Muscle layer of colon (tissue), 2 donors: ENCODE results near the gene ABLIM2.

Experiments
- H3K27ac ChIP-seq: one replicate; pipeline ENCODE4 v1.7.0; 2013; ENCODE audit warnings: low read depth, mild to moderate bottlenecking, low read length, moderate library complexity
- H3K27me3 ChIP-seq, 2 donors: one replicate each; pipeline ENCODE4 v1.7.0; 2013; ENCODE audit warnings: low read length in 2 of 2, mild to moderate bottlenecking in 2 of 2; ENCODE audit not compliant: insufficient read depth in 2 of 2, control insufficient read depth in 1 of 2
- H3K36me3 ChIP-seq: one replicate; pipeline ENCODE4 v1.7.0; 2013; ENCODE audit warnings: mild to moderate bottlenecking, low read length; ENCODE audit not compliant: insufficient read depth
- H3K4me1 ChIP-seq: one replicate; pipeline ENCODE4 v1.7.0; 2013; ENCODE audit warnings: mild to moderate bottlenecking, low read length; ENCODE audit not compliant: insufficient read depth
- H3K4me3 ChIP-seq, 2 donors: one replicate each; pipeline ENCODE4 v1.7.0; 2013; ENCODE audit warnings: low read length in 2 of 2, low read depth in 1 of 2, mild to moderate bottlenecking in 1 of 2, moderate library complexity in 1 of 2
- H3K9ac ChIP-seq: one replicate; pipeline ENCODE4 v1.7.0; 2013; ENCODE audit warnings: low read length
- H3K9me3 ChIP-seq: one replicate; pipeline ENCODE4 v1.7.0; 2013; ENCODE audit warnings: mild to moderate bottlenecking, low read length
- donor health status: abdominal sarcoma.
- donor health status: Adenocarcinoma of cecum.

ABLIM2 gene

DNA sequence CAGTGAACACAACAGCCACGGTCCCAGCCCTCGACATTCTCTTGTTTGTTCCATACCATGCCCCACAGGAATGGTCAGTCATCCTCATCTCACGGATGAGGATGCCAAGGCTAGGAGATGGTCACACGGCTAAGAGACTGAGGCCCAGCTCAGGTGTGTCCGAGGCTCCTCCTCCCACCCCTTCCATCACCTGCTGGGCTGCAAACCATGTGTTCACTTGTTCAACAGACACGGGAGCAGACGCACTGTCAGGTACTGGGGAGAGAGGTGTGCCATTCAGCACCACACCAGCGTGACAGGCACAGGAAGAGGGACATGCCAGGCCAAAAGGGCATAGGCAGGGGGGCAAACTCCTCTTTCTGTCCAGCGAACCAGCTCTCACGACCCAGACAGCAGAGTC is 45.9 kb downstream of the ABLIM2 start:
- H3K4me3 ChIP-seq: no peak overlapping the region
- H3K27ac ChIP-seq: no peak overlapping the region
- H3K9me3 ChIP-seq: no peaks in the 10 kb centered on the region
- H3K4me1 ChIP-seq: peaks cover 5% of the 10 kb centered on the region
- no peak overlapping the region for H3K9ac ChIP-seq
- no peaks in the 10 kb centered on the region for H3K36me3 ChIP-seq
- no peaks in the 10 kb centered on the region for H3K27me3 ChIP-seq

DNA sequence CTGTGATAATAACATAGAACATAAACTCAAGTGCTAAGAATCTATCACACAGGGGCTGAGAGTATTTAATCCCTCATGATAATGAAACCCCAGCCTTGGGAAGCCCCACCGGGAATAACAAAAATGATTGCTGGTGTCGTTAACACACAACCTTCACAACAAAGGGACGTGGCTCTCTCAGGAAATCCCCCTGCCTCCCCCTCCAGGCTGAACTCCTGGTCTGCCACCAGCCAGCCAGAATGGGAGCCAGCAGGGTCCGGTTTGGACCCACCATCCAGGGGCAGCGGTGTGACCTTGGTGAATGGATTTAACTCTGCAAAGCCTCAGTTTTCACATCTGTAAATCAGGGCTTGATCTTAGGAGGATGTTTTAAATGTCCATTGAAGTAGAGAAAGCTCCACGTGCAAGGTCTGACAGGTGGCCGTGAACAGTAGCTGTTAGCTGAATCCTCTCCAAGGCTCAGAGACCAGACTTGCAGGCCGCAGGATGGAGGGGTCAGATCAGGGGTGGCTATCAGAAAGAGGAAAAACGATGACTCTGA is 46.5 kb downstream of the ABLIM2 start:
- Histone ChIP-seq H3K27ac (no peak overlapping the region), H3K9ac (no peak overlapping the region)

DNA sequence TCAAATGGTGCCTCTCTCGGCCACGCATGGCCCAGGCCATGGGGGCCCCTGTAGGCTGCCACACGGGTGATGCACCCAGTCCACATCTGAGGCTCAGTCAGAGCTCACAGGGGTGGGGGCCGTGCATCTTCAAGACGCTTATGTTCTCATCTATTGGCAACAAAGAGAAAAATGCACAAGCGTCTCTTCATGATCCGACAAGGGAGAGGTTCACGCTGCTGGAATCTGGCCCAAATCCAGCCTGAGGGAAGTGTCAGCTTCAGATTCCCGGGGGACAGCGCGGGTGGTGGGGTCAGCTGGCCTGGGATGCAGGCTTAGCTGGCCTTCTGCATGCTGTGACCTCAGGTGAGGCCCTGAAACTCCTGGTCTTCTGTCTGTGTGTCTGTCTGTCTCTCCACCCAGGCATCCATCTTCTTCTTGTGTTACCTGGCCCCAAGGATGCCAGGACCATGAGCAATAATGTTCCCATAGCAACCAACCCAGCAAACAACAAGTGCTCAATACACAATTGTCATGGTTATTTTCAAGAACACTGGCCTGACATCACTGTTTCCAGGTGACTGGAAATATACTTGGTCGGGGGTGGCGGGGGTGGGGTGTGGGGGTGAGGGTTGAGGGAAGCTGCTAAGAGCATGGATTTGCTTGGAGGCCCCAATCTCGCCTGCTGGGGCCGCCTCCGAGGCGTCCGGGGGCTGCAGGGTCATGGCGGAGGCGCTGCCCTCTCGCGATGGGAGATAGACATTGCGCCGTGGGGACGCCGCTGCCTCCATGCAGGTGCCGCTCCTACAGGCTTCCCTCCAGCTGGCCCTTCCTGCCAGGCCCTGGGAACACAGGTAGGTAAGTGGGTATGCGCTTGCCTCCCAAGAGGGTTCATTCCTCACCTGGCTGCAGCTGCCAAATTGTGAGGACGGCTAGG is 48.3 kb downstream of the ABLIM2 start:
- H3K27ac ChIP-seq: no peak overlapping the region
- H3K27me3 ChIP-seq: no peaks in the 10 kb centered on the region
- no peak overlapping the region for H3K4me3 ChIP-seq
- H3K9ac ChIP-seq: no peak overlapping the region
- H3K4me1 ChIP-seq: no peaks in the 10 kb centered on the region
- no peaks in the 10 kb centered on the region for H3K9me3 ChIP-seq
- H3K36me3 ChIP-seq: no peaks in the 10 kb centered on the region

More for the DNA sequence above, 46.5 kb downstream of the ABLIM2 start:
- Histone ChIP-seq H3K9me3 (no peaks in the 10 kb centered on the region), H3K4me3 (no peak overlapping the region), H3K27me3 (no peaks in the 10 kb centered on the region), H3K4me1 (no peaks in the 10 kb centered on the region), H3K36me3 (no peaks in the 10 kb centered on the region)

DNA sequence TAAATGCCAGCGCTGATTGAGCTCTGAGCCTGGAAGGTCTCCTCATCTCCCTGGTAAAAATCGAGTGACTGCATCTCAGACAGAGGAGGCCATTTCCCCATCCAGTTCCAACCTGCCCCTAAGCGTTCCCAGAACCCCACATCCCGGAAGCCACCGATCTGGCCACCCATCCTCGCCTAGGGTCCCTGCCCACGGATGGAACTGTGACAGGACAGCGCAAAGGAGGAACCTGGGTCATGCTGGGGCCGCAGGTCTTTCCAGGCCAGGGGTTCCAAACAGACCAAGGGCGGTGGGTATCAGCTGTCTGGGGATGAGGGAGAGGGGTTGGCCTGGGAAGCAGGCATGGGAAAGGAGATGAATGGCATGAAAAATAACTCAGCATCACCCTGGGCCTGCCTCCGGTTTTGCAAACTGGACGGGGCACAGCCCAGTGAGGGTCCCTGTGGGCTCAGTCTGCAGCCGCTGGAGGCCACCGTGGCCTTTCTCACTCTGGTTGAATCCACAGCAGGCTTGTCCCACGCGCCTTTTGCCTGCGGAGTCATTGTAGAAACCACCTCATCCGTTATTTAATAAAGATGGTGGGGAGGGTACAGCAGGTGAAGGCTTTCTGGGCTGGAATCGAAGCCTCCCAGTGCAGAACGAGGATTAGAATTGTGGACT is 49.1 kb downstream of the ABLIM2 start:
- no peaks in the 10 kb centered on the region for H3K27me3 ChIP-seq
- no peaks in the 10 kb centered on the region for H3K4me1 ChIP-seq
- H3K27ac ChIP-seq: no peak overlapping the region
- no peak overlapping the region for H3K9ac ChIP-seq
- H3K9me3 ChIP-seq: no peaks in the 10 kb centered on the region
- no peak overlapping the region for H3K4me3 ChIP-seq
- H3K36me3 ChIP-seq: no peaks in the 10 kb centered on the region

DNA sequence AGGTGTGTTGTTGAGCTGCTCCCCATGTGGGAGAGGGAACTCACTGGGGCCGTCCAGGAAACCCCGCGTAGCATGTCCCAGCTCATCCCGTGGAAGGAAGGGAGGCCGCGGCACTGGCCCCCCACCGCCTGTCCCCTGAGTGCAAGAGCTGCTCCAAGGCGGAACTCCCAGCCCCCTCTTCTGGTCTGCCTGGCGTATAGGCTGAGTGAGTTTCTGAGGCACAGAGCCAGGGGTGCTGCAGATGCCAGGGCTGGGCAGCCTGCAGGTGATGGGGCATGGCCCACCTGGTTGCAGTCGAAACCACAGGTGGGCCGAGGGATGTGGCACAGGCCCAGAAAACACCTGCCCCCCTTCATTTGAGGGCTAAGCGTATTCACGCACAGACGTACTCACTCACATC is 49.6 kb downstream of the ABLIM2 start:
- no peaks in the 10 kb centered on the region for H3K27me3 ChIP-seq
- no peaks in the 10 kb centered on the region for H3K9me3 ChIP-seq
- no peak overlapping the region for H3K4me3 ChIP-seq
- H3K9ac ChIP-seq: no peak overlapping the region
- H3K36me3 ChIP-seq: no peaks in the 10 kb centered on the region
- H3K4me1 ChIP-seq: no peaks in the 10 kb centered on the region
- H3K27ac ChIP-seq: no peak overlapping the region

DNA sequence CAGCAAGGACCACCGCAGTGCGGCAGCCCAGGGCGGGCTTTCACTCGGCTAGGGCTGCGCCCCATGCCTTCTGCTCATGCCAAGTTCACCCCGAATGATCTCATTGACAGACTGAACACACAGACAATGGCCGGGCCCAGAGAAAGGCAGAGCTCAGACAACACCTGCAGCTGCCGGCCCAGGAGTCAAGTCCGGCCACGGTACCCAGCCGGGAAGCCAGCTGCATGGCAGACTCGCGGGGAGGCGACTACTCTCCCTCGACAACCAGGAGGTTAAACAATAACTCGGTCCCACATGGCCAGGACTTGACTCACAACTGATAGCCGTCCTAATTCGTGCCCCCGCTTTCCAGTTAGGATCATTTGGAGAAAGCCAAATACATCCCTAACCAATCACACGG is 50.4 kb downstream of the ABLIM2 start:
- H3K4me3 ChIP-seq: no peak overlapping the region
- no peaks in the 10 kb centered on the region for H3K4me1 ChIP-seq
- no peaks in the 10 kb centered on the region for H3K9me3 ChIP-seq
- H3K36me3 ChIP-seq: no peaks in the 10 kb centered on the region
- H3K27me3 ChIP-seq: no peaks in the 10 kb centered on the region
- H3K27ac ChIP-seq: no peak overlapping the region
- H3K9ac ChIP-seq: no peak overlapping the region

DNA sequence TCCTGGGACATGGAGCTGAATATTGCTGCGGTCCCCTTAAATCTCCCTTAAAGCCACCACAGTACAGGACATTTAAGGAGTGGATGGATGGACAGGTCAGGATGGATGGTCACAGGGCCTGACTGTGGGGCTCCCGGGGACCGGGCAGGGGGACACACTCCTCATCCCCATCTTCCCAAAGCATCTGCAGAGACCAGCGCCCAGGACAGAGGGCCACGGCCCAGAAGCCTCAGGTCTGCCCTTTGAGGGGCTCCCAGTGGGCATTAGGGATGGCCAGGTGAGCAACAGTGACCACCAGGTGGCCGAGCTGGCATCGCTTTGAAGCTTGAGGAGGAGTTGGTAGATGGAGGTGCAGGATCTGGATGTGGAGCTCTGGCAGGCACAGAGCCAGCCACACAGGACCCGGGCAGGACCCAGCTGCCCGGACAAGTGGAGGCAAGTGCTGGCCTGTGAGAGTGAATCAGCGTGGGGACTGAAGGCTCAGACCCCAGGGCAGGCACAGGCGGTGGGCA is 51.4 kb downstream of the ABLIM2 start:
- Histone ChIP-seq H3K9me3 (no peaks in the 10 kb centered on the region), H3K36me3 (no peaks in the 10 kb centered on the region), H3K27me3 (no peaks in the 10 kb centered on the region), H3K9ac (no peak overlapping the region), H3K4me3 (no peak overlapping the region), H3K27ac (no peak overlapping the region), H3K4me1 (no peaks in the 10 kb centered on the region)

DNA sequence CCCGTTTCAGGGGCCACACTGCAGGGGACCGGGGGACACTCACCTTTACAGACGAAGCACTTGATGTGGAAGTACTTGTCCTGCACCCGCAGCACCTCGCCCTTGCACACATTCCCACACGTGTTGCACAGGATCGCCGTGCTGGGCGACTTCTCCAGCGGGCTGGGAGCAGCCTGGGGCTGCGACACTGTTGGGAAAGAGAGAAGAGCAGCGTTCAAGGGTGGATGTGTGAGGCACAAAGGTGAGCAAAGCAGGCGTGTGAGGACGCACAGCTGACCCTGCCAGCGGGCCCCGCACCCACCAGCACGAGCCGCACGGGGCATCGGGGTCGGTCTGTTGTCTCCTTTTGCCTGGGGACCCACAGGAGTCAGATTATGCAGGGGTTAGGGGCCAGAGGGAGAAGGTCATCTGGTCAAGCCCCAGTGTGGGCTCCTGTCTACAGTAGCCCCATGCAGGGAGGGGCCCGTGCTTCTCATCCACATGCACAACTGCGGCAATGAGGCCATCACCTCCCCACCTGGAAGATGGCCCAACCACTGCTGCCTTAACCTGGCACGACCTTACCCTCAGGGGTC is 52.1 kb downstream of the ABLIM2 start:
- no peaks in the 10 kb centered on the region for H3K4me1 ChIP-seq
- H3K27ac ChIP-seq: no peak overlapping the region
- no peak overlapping the region for H3K9ac ChIP-seq
- H3K9me3 ChIP-seq: no peaks in the 10 kb centered on the region
- H3K36me3 ChIP-seq: no peaks in the 10 kb centered on the region
- no peaks in the 10 kb centered on the region for H3K27me3 ChIP-seq
- no peak overlapping the region for H3K4me3 ChIP-seq

DNA sequence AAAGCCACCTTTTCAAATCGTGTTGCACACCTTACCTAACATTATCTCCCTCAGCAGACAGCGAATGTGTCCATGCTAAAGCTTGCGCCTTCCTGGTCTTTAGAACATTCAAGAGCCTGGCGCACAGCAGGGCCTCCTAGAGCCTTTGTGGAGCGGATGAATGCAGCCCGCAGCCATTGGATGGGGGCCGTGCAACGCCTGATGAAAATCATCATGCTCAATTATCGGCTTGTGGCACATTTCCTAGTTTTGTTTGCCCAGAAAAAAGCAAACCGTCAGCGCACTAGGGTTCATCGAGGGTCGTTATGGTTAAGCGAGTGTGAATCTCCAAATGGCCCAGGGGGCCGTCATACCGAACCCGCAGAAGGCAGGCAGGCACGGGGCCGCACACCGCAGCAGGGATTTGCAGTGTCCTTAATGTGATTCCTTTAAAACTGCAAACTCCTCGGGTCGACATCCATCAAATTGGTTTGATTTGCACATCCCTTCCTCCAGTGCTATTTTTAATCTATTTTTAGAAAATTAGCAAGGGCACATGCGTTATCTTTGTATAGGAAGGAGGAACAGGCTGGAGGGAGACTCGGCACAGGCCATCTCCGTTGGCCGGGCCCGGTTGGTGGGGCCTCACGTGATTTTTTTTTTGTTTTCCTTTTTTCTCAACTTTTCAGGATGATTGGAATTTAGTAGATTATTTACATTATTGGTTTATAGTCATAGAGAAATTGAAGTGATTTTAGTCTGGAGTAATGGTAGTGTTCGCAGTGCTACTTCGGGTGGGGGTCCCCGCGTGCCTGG is 53.1 kb downstream of the ABLIM2 start:
- H3K27ac ChIP-seq: no peak overlapping the region
- H3K9ac ChIP-seq: no peak overlapping the region
- no peaks in the 10 kb centered on the region for H3K4me1 ChIP-seq
- H3K4me3 ChIP-seq: no peak overlapping the region
- no peaks in the 10 kb centered on the region for H3K27me3 ChIP-seq
- H3K9me3 ChIP-seq: no peaks in the 10 kb centered on the region
- no peaks in the 10 kb centered on the region for H3K36me3 ChIP-seq

DNA sequence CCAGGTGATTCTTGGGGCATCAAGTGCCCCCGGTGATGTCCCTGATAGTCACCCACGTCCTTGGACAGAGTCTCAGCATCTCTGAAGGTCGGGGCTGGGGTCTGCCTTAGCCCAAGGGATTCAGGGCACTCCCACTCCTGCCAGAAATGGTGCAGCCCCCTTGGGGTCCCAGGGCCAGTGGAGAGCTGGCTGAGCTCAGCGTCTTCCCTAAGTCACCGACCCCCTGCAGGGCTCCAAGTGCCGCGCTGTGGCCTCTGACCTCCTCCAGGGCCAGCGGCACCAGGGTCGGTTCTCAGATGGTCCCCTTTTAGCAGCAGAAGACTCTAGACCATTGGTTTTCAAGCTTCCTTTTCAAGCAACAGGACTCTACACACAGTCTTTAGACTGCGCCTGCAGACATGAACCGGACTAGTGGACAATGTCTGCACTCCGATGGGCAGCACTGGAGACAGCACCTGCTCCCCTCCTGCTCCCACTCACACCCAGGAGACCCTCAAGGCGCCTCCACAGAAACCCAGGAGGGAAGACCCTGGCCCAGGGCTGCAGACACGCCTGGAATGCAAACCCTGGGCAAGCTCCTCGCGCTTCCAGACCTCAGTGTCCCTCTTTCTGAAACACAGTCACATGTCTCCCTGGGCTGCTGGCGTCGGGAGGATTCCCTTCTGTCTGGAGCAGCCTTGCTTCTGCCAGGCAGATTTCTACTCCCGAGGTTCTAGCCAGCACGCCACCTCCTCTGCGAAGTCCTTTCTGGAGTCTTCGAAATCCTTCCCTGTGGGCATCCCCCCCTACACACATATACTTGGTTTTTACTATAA is 53.9 kb downstream of the ABLIM2 start:
- H3K9me3 ChIP-seq: no peaks in the 10 kb centered on the region

More for the DNA sequence above, 53.9 kb downstream of the ABLIM2 start:
- H3K4me3 ChIP-seq: no peak overlapping the region
- H3K9ac ChIP-seq: no peak overlapping the region
- no peaks in the 10 kb centered on the region for H3K27me3 ChIP-seq
- H3K36me3 ChIP-seq: no peaks in the 10 kb centered on the region
- no peak overlapping the region for H3K27ac ChIP-seq
- no peaks in the 10 kb centered on the region for H3K4me1 ChIP-seq
